ENCODE data around the gene DCTD.

The DCTD gene

GRCh38 chr4:182845618-182846017 lies 71.6 kb downstream of the DCTD start:
- no peak overlapping the region for H3K9ac ChIP-seq (ENCODE audit: low read length)
- no peaks in the 10 kb centered on the region for H4K20me1 ChIP-seq (ENCODE audit: low read depth, low read length)
- no peak overlapping the region for H2AFZ ChIP-seq (ENCODE audit: low read depth, low read length, severe bottlenecking)
- no peaks in the 10 kb centered on the region for H3F3A ChIP-seq (ENCODE audit: insufficient read depth)
- H3K4me3 ChIP-seq (ENCODE audit: insufficient read depth, low read length, poor library complexity, severe bottlenecking): no peak overlapping the region
- TF ChIP-seq, protein P1, sequence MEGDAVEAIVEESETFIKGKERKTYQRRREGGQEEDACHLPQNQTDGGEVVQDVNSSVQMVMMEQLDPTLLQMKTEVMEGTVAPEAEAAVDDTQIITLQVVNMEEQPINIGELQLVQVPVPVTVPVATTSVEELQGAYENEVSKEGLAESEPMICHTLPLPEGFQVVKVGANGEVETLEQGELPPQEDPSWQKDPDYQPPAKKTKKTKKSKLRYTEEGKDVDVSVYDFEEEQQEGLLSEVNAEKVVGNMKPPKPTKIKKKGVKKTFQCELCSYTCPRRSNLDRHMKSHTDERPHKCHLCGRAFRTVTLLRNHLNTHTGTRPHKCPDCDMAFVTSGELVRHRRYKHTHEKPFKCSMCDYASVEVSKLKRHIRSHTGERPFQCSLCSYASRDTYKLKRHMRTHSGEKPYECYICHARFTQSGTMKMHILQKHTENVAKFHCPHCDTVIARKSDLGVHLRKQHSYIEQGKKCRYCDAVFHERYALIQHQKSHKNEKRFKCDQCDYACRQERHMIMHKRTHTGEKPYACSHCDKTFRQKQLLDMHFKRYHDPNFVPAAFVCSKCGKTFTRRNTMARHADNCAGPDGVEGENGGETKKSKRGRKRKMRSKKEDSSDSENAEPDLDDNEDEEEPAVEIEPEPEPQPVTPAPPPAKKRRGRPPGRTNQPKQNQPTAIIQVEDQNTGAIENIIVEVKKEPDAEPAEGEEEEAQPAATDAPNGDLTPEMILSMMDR (IDR thresholded peaks at IDR 0.05; ENCODE audit: insufficient read depth, low read length, poor library complexity, severe bottlenecking): no peak
- TF ChIP-seq EZH2phosphoT487 (conservative IDR thresholded peaks at IDR 0.05; ENCODE audit: low read length): no peak
- no peaks in the 10 kb centered on the region for H3K9me2 ChIP-seq (replicated peaks; ENCODE audit: insufficient read depth, low read length)
- no peaks in the 10 kb centered on the region for H3K27me3 ChIP-seq (ENCODE audit: low read length)
- no peaks in the 10 kb centered on the region for H3K9me3 ChIP-seq (ENCODE audit: insufficient read depth, low read length)
- no peak overlapping the region for H3K27ac ChIP-seq (ENCODE audit: low read depth, low read length)
- H3K79me2 ChIP-seq (ENCODE audit: insufficient read depth, low read length): no peaks in the 10 kb centered on the region
- H3K4me2 ChIP-seq (ENCODE audit: low read depth, low read length, poor library complexity, severe bottlenecking): no peak overlapping the region
- no peaks in the 10 kb centered on the region for H3K36me3 ChIP-seq (ENCODE audit: low read length)

DNA sequence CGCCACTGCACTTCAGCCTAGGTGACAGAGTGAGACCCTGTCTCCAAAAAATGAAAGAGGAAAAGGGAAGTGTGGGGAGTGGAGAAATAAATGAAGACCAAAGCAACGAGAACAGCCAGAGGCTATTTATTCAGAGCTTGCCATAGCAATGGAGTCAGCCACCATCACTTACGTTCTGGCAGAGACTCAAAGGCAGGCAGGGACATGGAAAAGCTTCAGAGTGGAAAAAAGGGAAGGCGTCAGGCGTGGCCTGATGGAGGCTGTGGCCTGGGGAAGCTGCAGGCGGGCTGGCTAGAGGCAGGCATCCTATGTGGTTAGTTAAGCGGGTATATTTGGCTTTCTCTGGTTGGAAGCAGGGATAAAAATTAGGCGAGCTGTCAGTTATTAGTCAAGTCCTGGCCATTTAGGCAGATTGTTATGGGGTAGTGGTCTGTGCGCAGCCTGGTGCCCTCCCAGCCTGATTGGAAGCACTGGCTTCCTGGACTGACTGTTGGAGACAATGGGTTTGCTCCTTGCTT lies 73.3 kb downstream of the DCTD start:
- no peak overlapping the region for H3K4me2 ChIP-seq (ENCODE audit: low read depth, low read length, poor library complexity, severe bottlenecking)
- H3K4me3 ChIP-seq (ENCODE audit: insufficient read depth, low read length, poor library complexity, severe bottlenecking): no peak overlapping the region
- no peak for TF ChIP-seq EZH2phosphoT487 (conservative IDR thresholded peaks at IDR 0.05; ENCODE audit: low read length)
- TF ChIP-seq, protein P1 (IDR thresholded peaks at IDR 0.05; ENCODE audit: insufficient read depth, low read length, poor library complexity, severe bottlenecking): no peak
- no peak overlapping the region for H2AFZ ChIP-seq (ENCODE audit: low read depth, low read length, severe bottlenecking)
- no peaks in the 10 kb centered on the region for H3K27me3 ChIP-seq (ENCODE audit: low read length)
- no peaks in the 10 kb centered on the region for H3K9me3 ChIP-seq (ENCODE audit: insufficient read depth, low read length)
- H3K79me2 ChIP-seq (ENCODE audit: insufficient read depth, low read length): no peaks in the 10 kb centered on the region
- H4K20me1 ChIP-seq (ENCODE audit: low read depth, low read length): no peaks in the 10 kb centered on the region
- no peaks in the 10 kb centered on the region for H3K36me3 ChIP-seq (ENCODE audit: low read length)
- H3K9me2 ChIP-seq (replicated peaks; ENCODE audit: insufficient read depth, low read length): no peaks in the 10 kb centered on the region
- H3F3A ChIP-seq (ENCODE audit: insufficient read depth): no peaks in the 10 kb centered on the region
- H3K9ac ChIP-seq (ENCODE audit: low read length): no peak overlapping the region
- H3K27ac ChIP-seq (ENCODE audit: low read depth, low read length): no peak overlapping the region

DNA sequence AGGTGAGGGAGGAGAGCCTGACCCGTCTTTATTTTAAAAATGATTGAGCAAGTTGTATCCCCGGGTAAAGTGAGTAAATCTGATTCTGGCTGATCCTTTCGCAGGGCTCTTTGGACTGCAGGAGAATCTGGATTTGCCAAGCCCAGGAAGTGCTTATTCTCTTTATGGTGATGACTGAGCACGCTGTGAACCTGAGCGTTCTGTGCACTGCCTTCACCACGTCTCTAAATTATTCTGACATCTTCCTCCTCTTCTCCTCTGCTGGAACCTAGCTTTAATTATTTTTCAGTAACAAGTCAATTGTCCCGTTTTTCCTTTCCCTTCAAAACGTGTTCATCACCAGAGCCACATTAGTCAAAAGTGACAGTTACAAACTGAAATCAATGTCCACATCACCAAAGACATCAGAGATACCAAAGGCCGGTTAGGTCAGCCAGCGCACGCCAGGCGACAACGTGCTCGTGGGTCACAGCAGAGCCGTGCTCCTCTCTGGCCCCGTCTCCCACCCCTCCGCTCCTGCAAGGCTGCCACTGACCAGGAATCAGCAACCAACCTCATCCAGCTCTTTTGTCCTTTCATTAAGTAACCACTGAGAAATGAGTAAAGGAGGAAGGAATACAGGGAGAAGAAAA lies 74.3 kb downstream of the DCTD start:
- H3K4me3 ChIP-seq (ENCODE audit: insufficient read depth, low read length, poor library complexity, severe bottlenecking): no peak overlapping the region
- H3K36me3 ChIP-seq (ENCODE audit: low read length): no peaks in the 10 kb centered on the region
- no peaks in the 10 kb centered on the region for H3K79me2 ChIP-seq (ENCODE audit: insufficient read depth, low read length)
- H3K27ac ChIP-seq (ENCODE audit: low read depth, low read length): no peak overlapping the region
- H2AFZ ChIP-seq (ENCODE audit: low read depth, low read length, severe bottlenecking): no peak overlapping the region
- H3K9me2 ChIP-seq (replicated peaks; ENCODE audit: insufficient read depth, low read length): no peaks in the 10 kb centered on the region
- H4K20me1 ChIP-seq (ENCODE audit: low read depth, low read length): no peaks in the 10 kb centered on the region
- TF ChIP-seq EZH2phosphoT487 (conservative IDR thresholded peaks at IDR 0.05; ENCODE audit: low read length): no peak
- TF ChIP-seq, protein P1 (IDR thresholded peaks at IDR 0.05; ENCODE audit: insufficient read depth, low read length, poor library complexity, severe bottlenecking): no peak
- H3K9ac ChIP-seq (ENCODE audit: low read length): no peak overlapping the region
- H3F3A ChIP-seq (ENCODE audit: insufficient read depth): no peaks in the 10 kb centered on the region
- no peak overlapping the region for H3K4me2 ChIP-seq (ENCODE audit: low read depth, low read length, poor library complexity, severe bottlenecking)
- no peaks in the 10 kb centered on the region for H3K27me3 ChIP-seq (ENCODE audit: low read length)
- no peaks in the 10 kb centered on the region for H3K9me3 ChIP-seq (ENCODE audit: insufficient read depth, low read length)

All from SU-DHL-6 (cell line).